Activated CD8-positive, alpha-beta T cell treated with anti-CD3 and anti-CD28 coated beads for 36 hours (primary cell): ENCODE results near the gene FIBCD1. TPM values are rescaled to one million over a fixed set of nuclear protein-coding genes. Genes with fewer than 3 reads are reported as not detected.

Source experiments
- ATAC-seq: fragments of 200-7000 bp; cut with Tn5 transposase; one replicate; pipeline ENCODE4 v1.10.0; 2021; ENCODE audit warnings: mild to moderate bottlenecking, moderate library complexity
- CTCF ChIA-PET: fragments of 350-600 bp; sonication (Branson Sonifier 250); formaldehyde crosslinking; loops from one replicate; lab custom pipeline; 2021; ENCODE audit warnings: antibody characterized with exemption; lab: Charles Lee
- POLR2A ChIA-PET: fragments of 350-600 bp; sonication (Branson Sonifier 250); formaldehyde crosslinking; loops from one replicate; lab custom pipeline; 2021; ENCODE audit warnings: antibody characterized with exemption; lab: Charles Lee
- DNase-seq: peaks from one replicate; pipeline ENCODE4 v3.0.0-alpha.2; 2020
- H3K27ac Mint-ChIP-seq: one replicate; pipeline ENCODE4 v1.8.0; 2021; ENCODE audit warnings: mild to moderate bottlenecking, mixed read lengths
- H3K27me3 Mint-ChIP-seq: one replicate; pipeline ENCODE4 v1.8.0; 2021; ENCODE audit warnings: mixed read lengths
- H3K36me3 Mint-ChIP-seq: one replicate; pipeline ENCODE4 v1.8.0; 2021; ENCODE audit warnings: low read depth, mixed read lengths
- H3K4me1 Mint-ChIP-seq: one replicate; pipeline ENCODE4 v1.8.0; 2021; ENCODE audit warnings: low read depth, mixed read lengths
- H3K4me3 Mint-ChIP-seq: one replicate; pipeline ENCODE4 v1.8.0; 2021; ENCODE audit warnings: mild to moderate bottlenecking, moderate library complexity, mixed read lengths
- H3K9me3 Mint-ChIP-seq: one replicate; pipeline ENCODE4 v1.8.0; 2021; ENCODE audit warnings: mixed read lengths
- CTCF ChIP-seq: fragments of 200-600 bp; IDR thresholded peaks from one replicate; pipeline ENCODE4 v1.8.0; 2022; ENCODE audit warnings: antibody characterized with exemption, mild to moderate bottlenecking
- intact Hi-C: fragments of 100-400 bp; cut with micrococcal nuclease; formaldehyde crosslinking; loops from one replicate; pipeline ENCODE4 v1.10.0; 2022
- total RNA-seq, 2 experiments: library from RNA; stranded (reverse); gene quantifications; one replicate each; pipeline ENCODE4 v1.2.3, GENCODE V29; 2021

The FIBCD1 gene
- total RNA-seq, 2 experiments from 2014 or later: not detected

GRCh38 chr9:130947618-130948140, 8.6 kb upstream of the FIBCD1 start:
- H3K4me3 Mint-ChIP-seq: no peak overlapping the region
- no peaks in the 10 kb centered on the region for H3K4me1 Mint-ChIP-seq
- ChIA-PET CTCF (interaction anchor here (1.2 kb wide), 1 partner anchor 81 kb away, joined by 3 read pairs; no protein-coding TSS in a partner anchor), POLR2A (no interaction called here)
- ATAC-seq (no peak), DNase-seq (no peak)
- TF ChIP-seq CTCF: no peak
- H3K27me3 Mint-ChIP-seq: peaks cover 14% of the 10 kb centered on the region
- intact Hi-C loops: no loop called here
- H3K36me3 Mint-ChIP-seq: no peaks in the 10 kb centered on the region
- H3K9me3 Mint-ChIP-seq: peaks cover 3% of the 10 kb centered on the region
- no peak overlapping the region for H3K27ac Mint-ChIP-seq

GRCh38 chr9:130946766-130947617, 7.9 kb upstream of the FIBCD1 start:
- ChIA-PET CTCF (interaction anchor here (1.2 to 1.3 kb wide), 2 partner anchors 80 to 176 kb away, joined by 3 read pairs; no protein-coding TSS in a partner anchor), POLR2A (interaction anchor here (0.6 kb wide), 1 partner anchor 921 kb away, joined by 9 read pairs; no protein-coding TSS in a partner anchor)
- no peak for TF ChIP-seq CTCF
- intact Hi-C loops: no loop called here
- H3K27ac Mint-ChIP-seq: no peak overlapping the region
- ATAC-seq (no peak), DNase-seq (no peak)
- H3K36me3 Mint-ChIP-seq: no peaks in the 10 kb centered on the region
- H3K9me3 Mint-ChIP-seq: peaks cover 3% of the 10 kb centered on the region
- H3K4me3 Mint-ChIP-seq: no peak overlapping the region
- peaks cover 19% of the 10 kb centered on the region for H3K27me3 Mint-ChIP-seq
- no peaks in the 10 kb centered on the region for H3K4me1 Mint-ChIP-seq

GRCh38 chr9:130945173-130945572, 6.1 kb upstream of the FIBCD1 start:
- Mint-ChIP-seq H3K4me3 (no peak overlapping the region), H3K9me3 (peaks cover 3% of the 10 kb centered on the region), H3K36me3 (no peaks in the 10 kb centered on the region), H3K27ac (no peak overlapping the region), H3K27me3 (peaks cover 36% of the 10 kb centered on the region), H3K4me1 (peaks cover 5% of the 10 kb centered on the region)
- TF ChIP-seq CTCF: no peak
- CTCF ChIA-PET: no interaction called here
- ATAC-seq: no peak
- no peak for DNase-seq
- POLR2A ChIA-PET: interaction anchor here (1.3 kb wide), 1 partner anchor 244 kb away, joined by 4 read pairs; no protein-coding TSS in a partner anchor
- intact Hi-C loops: no loop called here

- H3K36me3 Mint-ChIP-seq: no peaks in the 10 kb centered on the region
These were observed 5.5 kb upstream of the FIBCD1 start for GRCh38 chr9:130944510-130945058.

More at GRCh38 chr9:130944510-130945058, 5.5 kb upstream of the FIBCD1 start:
- POLR2A ChIA-PET: interaction anchor here (1.3 kb wide), 1 partner anchor 243 kb away, joined by 4 read pairs; no protein-coding TSS in a partner anchor
- no peak overlapping the region for H3K4me3 Mint-ChIP-seq
- H3K9me3 Mint-ChIP-seq: peaks cover under 1% of the 10 kb centered on the region
- DNase-seq (no peak), ATAC-seq (no peak)
- no peak overlapping the region for H3K27ac Mint-ChIP-seq
- CTCF ChIA-PET: no interaction called here
- peaks cover 36% of the 10 kb centered on the region for H3K27me3 Mint-ChIP-seq
- TF ChIP-seq CTCF: no peak
- intact Hi-C loops: no loop called here
- peaks cover 5% of the 10 kb centered on the region for H3K4me1 Mint-ChIP-seq
